ENCODE data around the gene NLGN1. TPM values are rescaled to one million over a fixed set of nuclear protein-coding genes. Genes with fewer than 3 reads are reported as not detected.

The NLGN1 gene
- total RNA-seq, 1 experiment from 2014 or later = 0.85 TPM

- in situ Hi-C loops (cut with HindIII; ENCODE audit: low pct_unique_long_range_greater_than_20kb, low sequenced_read_pairs) = no loop called here
- ChIA-PET POLR2A (no interaction called here), CTCF (no interaction called here)
- Histone ChIP-seq H3K4me3 (ENCODE audit: low read depth in 2 of 2, low read length in 2 of 2) (no peak overlapping the region), H3K36me3 (ENCODE audit: control insufficient read depth, insufficient read depth, low read length) (no peaks in the 10 kb centered on the region; the same call in 1 of the 2 replicates), H3K27me3 (ENCODE audit: control insufficient read depth, insufficient read depth, low read length) (no peaks in the 10 kb centered on the region), H3K27ac (ENCODE audit: low read length) (no peak overlapping the region), H3K9me3 (ENCODE audit: control insufficient read depth, insufficient read depth, low read depth, low read length) (no peaks in the 10 kb centered on the region; the same call in 1 of the 2 replicates), H3K4me1 (ENCODE audit: control insufficient read depth, insufficient read depth, low read length) (no peaks in the 10 kb centered on the region)
- TF ChIP-seq SIN3A (IDR thresholded peaks at IDR 0.05; ENCODE audit: borderline replicate concordance, insufficient read depth, low read depth, low read length) (no peak), CTCF (IDR thresholded peaks at IDR 0.05) (no peak), REST (IDR thresholded peaks at IDR 0.05; ENCODE audit: insufficient read depth in 1 of 2, low read depth in 2 of 2, low read length in 1 of 2) (no peak), TCF7L2 (IDR thresholded peaks at IDR 0.05; ENCODE audit: low read depth, low read length) (no peak), POLR2AphosphoS5 (IDR thresholded peaks at IDR 0.05; ENCODE audit: low read depth, low read length) (no peak)
- no peak for DNase-seq (ENCODE audit: low read depth, low spot score)
- no peak for ATAC-seq
- intact Hi-C loops (cut with micrococcal nuclease; ENCODE audit: unreplicated experiment) = no loop called here
- BruUV-seq (replicated peaks) = no TSS peak
Measured at GRCh38 chr3:173700336-173700735, 302.8 kb downstream of the NLGN1 start.

- H3K36me3 ChIP-seq (ENCODE audit: control insufficient read depth, insufficient read depth, low read length) = no peaks in the 10 kb centered on the region; the same call in 1 of the 2 replicates
- H3K27ac ChIP-seq (ENCODE audit: low read length) = no peak overlapping the region
- no peak overlapping the region for H3K4me3 ChIP-seq (ENCODE audit: low read depth in 2 of 2, low read length in 2 of 2)
- H3K9me3 ChIP-seq (ENCODE audit: control insufficient read depth, insufficient read depth, low read depth, low read length) = no peaks in the 10 kb centered on the region; the same call in 1 of the 2 replicates
- intact Hi-C loops (cut with micrococcal nuclease; ENCODE audit: unreplicated experiment) (no loop called here), in situ Hi-C loops (cut with HindIII; ENCODE audit: low pct_unique_long_range_greater_than_20kb, low sequenced_read_pairs) (no loop called here)
- ChIA-PET POLR2A (no interaction called here), CTCF (no interaction called here)
- no TSS peak for BruUV-seq (replicated peaks)
- ATAC-seq (no peak), DNase-seq (ENCODE audit: low read depth, low spot score) (no peak)
- TF ChIP-seq SIN3A (IDR thresholded peaks at IDR 0.05; ENCODE audit: borderline replicate concordance, insufficient read depth, low read depth, low read length) (no peak), CTCF (IDR thresholded peaks at IDR 0.05) (no peak), TCF7L2 (IDR thresholded peaks at IDR 0.05; ENCODE audit: low read depth, low read length) (no peak), REST (IDR thresholded peaks at IDR 0.05; ENCODE audit: insufficient read depth in 1 of 2, low read depth in 2 of 2, low read length in 1 of 2) (no peak), POLR2AphosphoS5 (IDR thresholded peaks at IDR 0.05; ENCODE audit: low read depth, low read length) (no peak)
- no peaks in the 10 kb centered on the region for H3K4me1 ChIP-seq (ENCODE audit: control insufficient read depth, insufficient read depth, low read length)
- H3K27me3 ChIP-seq (ENCODE audit: control insufficient read depth, insufficient read depth, low read length) = no peaks in the 10 kb centered on the region
Measured at GRCh38 chr3:173702561-173702960, 305.0 kb downstream of the NLGN1 start.

All from Panc1 (cell line).